A549 treated with CpdA at 1 μM for 4 hours (cell line): ENCODE results near the gene GNGT2. TPM values are rescaled to one million over a fixed set of nuclear protein-coding genes. Genes with fewer than 3 reads are reported as not detected.

Experiments
- total RNA-seq: library from RNA; stranded (reverse); fragments of 200-300 nt; extraction: Qiagen RNA extraction; gene quantifications from 5 replicates; pipeline ENCODE4 v1.2.3, GENCODE V29; 2022; ENCODE audit warnings: low read depth

GNGT2 gene
- total RNA-seq: 0.16 to 0.64 TPM (median 0.27 TPM) in 5 replicates

GRCh38 chr17:49210158-49211029, at the start of gene GNGT2, which contains the start of gene ABI3:
TSS of gene GNGT2 (minus strand) at chr17:49210574. CDS start at chr17:49207422, 3,152 bp downstream.
TSS of gene ABI3 (plus strand) at chr17:49210707. CDS start at chr17:49210725, 18 bp downstream.

GRCh38 chr17:49230636-49231562, 20.5 kb upstream of the GNGT2 start, which contains the start of gene PHOSPHO1:
TSS of gene PHOSPHO1 (minus strand) at chr17:49230787. CDS start at chr17:49226691, 4,096 bp downstream.

Other genes starting within 250 kb of the GNGT2 start
- gene GIP, start 242.0 kb downstream of the GNGT2 start, total RNA-seq: 3.9 to 4.7 TPM (median 3.9 TPM) in 5 replicates
- 47.6 to 94.0 TPM (median 79.0 TPM) in 5 replicates for gene IGF2BP1, start 213.2 kb downstream of the GNGT2 start, total RNA-seq
- 0.29 to 0.70 TPM (median 0.51 TPM) in 5 replicates for gene B4GALNT2, start 77.8 kb downstream of the GNGT2 start, total RNA-seq
- 0.02 TPM in 1 of 5 replicates, not detected in the others for gene ABI3, start 133 bp upstream of the GNGT2 start, total RNA-seq
- gene PHOSPHO1, start 20.2 kb upstream of the GNGT2 start, total RNA-seq: 0.76 to 1.0 TPM (median 0.97 TPM) in 5 replicates
- gene ZNF652, start 151.7 kb upstream of the GNGT2 start, total RNA-seq: 6.5 to 9.9 TPM (median 8.6 TPM) in 5 replicates
- 322 to 496 TPM (median 444 TPM) in 5 replicates for gene PHB1, start 204.3 kb upstream of the GNGT2 start, total RNA-seq